ENCODE results near the gene NEK11.

The NEK11 gene

DNA sequence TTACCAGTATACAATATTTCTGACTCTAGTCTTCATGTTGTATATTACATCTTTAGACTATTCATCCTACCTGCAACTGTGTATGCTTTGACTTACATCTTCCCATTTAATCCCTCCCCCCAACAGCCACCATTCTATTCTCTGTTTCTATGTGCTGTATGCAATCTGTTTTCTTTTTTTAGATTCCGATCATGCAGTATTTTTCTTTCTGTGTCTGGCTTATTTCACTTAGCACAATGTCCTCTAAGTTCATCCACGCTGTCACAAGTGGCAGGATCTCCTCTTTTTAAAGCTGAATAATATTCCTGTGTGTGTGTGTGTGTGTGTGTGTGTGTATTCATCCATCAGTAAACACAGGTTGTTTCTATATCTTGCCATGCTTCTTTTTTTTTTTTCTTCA is 288.5 kb downstream of the NEK11 start:
- no peak for DNase-seq (ENCODE audit: extremely low spot score)
- POLR2A ChIA-PET, result no interaction called here
- CTCF ChIA-PET, result no interaction called here
- no peak for TF ChIP-seq HDGF (IDR thresholded peaks at IDR 0.05; ENCODE audit: borderline replicate concordance)
- no peak for TF ChIP-seq TARDBP (IDR thresholded peaks at IDR 0.05)
- TF ChIP-seq L3MBTL2 (conservative IDR thresholded peaks at IDR 0.05), result no peak
- no peak for TF ChIP-seq BHLHE40 (IDR thresholded peaks at IDR 0.05; ENCODE audit: borderline replicate concordance)
- no peak for TF ChIP-seq FOXM1 (IDR thresholded peaks at IDR 0.05; ENCODE audit: borderline replicate concordance)

GRCh38 chr3:131317667-131318066 is 291.0 kb downstream of the NEK11 start:
- ChIA-PET CTCF (no interaction called here), POLR2A (no interaction called here)
- TF ChIP-seq BHLHE40 (IDR thresholded peaks at IDR 0.05; ENCODE audit: borderline replicate concordance) (no peak), NFRKB (IDR thresholded peaks at IDR 0.05) (no peak), ELF4 (IDR thresholded peaks at IDR 0.05) (no peak), ZNF384 (IDR thresholded peaks at IDR 0.05) (no peak), HDGF (IDR thresholded peaks at IDR 0.05; ENCODE audit: borderline replicate concordance) (no peak), L3MBTL2 (conservative IDR thresholded peaks at IDR 0.05) (no peak), ARNT (IDR thresholded peaks at IDR 0.05) (no peak), FOXA1 (IDR thresholded peaks at IDR 0.05) (no peak), PKNOX1 (IDR thresholded peaks at IDR 0.05) (no peak)
- no peak for DNase-seq (ENCODE audit: extremely low spot score)

DNA sequence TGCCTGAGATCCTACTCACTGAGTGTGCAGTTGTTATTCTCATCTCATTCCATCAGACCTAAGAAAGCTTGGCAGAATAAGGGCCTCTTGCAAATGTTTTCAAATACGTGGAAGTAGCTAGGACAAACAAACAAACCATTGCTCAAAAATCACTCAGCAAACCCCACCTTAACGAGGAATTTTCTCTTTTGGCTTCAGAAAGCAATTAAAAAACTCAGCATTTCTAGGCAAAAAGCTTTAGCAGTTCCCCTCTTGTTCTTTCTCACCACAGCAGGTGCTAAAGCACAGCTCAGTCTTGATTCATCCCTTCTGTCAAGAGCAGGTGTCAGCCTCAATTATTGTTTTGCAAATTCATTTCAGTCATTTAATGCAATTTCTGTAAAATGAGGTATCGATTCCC is 296.3 kb downstream of the NEK11 start:
- POLR2A ChIA-PET, result interaction anchor here (0.8 to 1.2 kb wide), 2 partner anchors 9 to 296 kb away, joined by 3 read pairs; partner anchors contain the start of genes ASTE1 and NEK11
- no peak for TF ChIP-seq PKNOX1 (IDR thresholded peaks at IDR 0.05)
- TF ChIP-seq HDGF (IDR thresholded peaks at IDR 0.05; ENCODE audit: borderline replicate concordance), result no peak
- no peak for TF ChIP-seq FOXM1 (IDR thresholded peaks at IDR 0.05; ENCODE audit: borderline replicate concordance)
- TF ChIP-seq NFRKB (IDR thresholded peaks at IDR 0.05), result no peak
- no peak for TF ChIP-seq L3MBTL2 (conservative IDR thresholded peaks at IDR 0.05)
- no peak for TF ChIP-seq CTBP1 (IDR thresholded peaks at IDR 0.05; ENCODE audit: borderline replicate concordance)
- no peak for TF ChIP-seq ARNT (IDR thresholded peaks at IDR 0.05)
- TF ChIP-seq SUZ12 (IDR thresholded peaks at IDR 0.05), result no peak
- TF ChIP-seq ELF4 (IDR thresholded peaks at IDR 0.05), result no peak
- no peak for TF ChIP-seq FOXK2 (IDR thresholded peaks at IDR 0.05)
- TF ChIP-seq FOXA1 (IDR thresholded peaks at IDR 0.05), result no peak
- no peak for TF ChIP-seq ZNF384 (IDR thresholded peaks at IDR 0.05)
- TF ChIP-seq BHLHE40 (IDR thresholded peaks at IDR 0.05; ENCODE audit: borderline replicate concordance), result no peak
- no peak for TF ChIP-seq TARDBP (IDR thresholded peaks at IDR 0.05)
- CTCF ChIA-PET, result no interaction called here
- no peak for DNase-seq (ENCODE audit: extremely low spot score)

GRCh38 chr3:131323792-131324191 is 297.1 kb downstream of the NEK11 start:
- POLR2A ChIA-PET, result interaction anchor here (1.2 kb wide), 1 partner anchor 297 kb away, joined by 3 read pairs; the partner anchor contains the start of genes ASTE1 and NEK11
- TF ChIP-seq ZNF384 (IDR thresholded peaks at IDR 0.05) (no peak), CTBP1 (IDR thresholded peaks at IDR 0.05; ENCODE audit: borderline replicate concordance) (no peak), L3MBTL2 (conservative IDR thresholded peaks at IDR 0.05) (no peak), ARNT (IDR thresholded peaks at IDR 0.05) (no peak), PKNOX1 (IDR thresholded peaks at IDR 0.05) (no peak), FOXM1 (IDR thresholded peaks at IDR 0.05; ENCODE audit: borderline replicate concordance) (no peak), FOXK2 (IDR thresholded peaks at IDR 0.05) (no peak), FOXA1 (IDR thresholded peaks at IDR 0.05) (no peak), SP1 (IDR thresholded peaks at IDR 0.05) (no peak), HDGF (IDR thresholded peaks at IDR 0.05; ENCODE audit: borderline replicate concordance) (no peak), BHLHE40 (IDR thresholded peaks at IDR 0.05; ENCODE audit: borderline replicate concordance) (no peak), NFRKB (IDR thresholded peaks at IDR 0.05) (no peak), TARDBP (IDR thresholded peaks at IDR 0.05) (no peak)
- no peak for DNase-seq (ENCODE audit: extremely low spot score)
- CTCF ChIA-PET, result no interaction called here

DNA sequence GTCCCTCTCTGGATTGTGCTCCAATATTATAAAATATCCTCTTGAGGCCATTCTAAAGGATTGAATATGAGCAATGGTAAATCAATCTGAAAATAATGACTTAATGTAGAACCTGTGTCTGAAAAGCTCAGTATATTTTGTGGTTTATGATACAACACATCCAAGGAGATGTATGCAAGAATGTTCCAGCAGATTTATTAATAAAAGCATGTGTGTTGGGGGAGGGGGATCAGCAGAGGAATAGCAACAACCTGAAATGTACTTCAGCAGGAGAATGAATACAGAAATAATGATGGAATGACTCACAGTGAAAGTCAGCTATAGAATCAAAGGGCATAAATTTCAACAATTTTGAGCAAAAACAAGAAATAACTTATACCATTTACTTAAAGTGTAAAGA is 298.2 kb downstream of the NEK11 start:
- TF ChIP-seq SUZ12 (IDR thresholded peaks at IDR 0.05), result no peak
- no peak for TF ChIP-seq FOXM1 (IDR thresholded peaks at IDR 0.05; ENCODE audit: borderline replicate concordance)
- TF ChIP-seq ZNF384 (IDR thresholded peaks at IDR 0.05), result no peak
- no peak for TF ChIP-seq SP1 (IDR thresholded peaks at IDR 0.05)
- TF ChIP-seq NFRKB (IDR thresholded peaks at IDR 0.05), result no peak
- no peak for TF ChIP-seq L3MBTL2 (conservative IDR thresholded peaks at IDR 0.05)
- TF ChIP-seq TARDBP (IDR thresholded peaks at IDR 0.05), result no peak
- TF ChIP-seq PKNOX1 (IDR thresholded peaks at IDR 0.05), result no peak
- no peak for TF ChIP-seq BHLHE40 (IDR thresholded peaks at IDR 0.05; ENCODE audit: borderline replicate concordance)
- no peak for DNase-seq (ENCODE audit: extremely low spot score)
- POLR2A ChIA-PET, result interaction anchor here (1.3 kb wide), 1 partner anchor 57 kb away, joined by 3 read pairs; the partner anchor contains the start of gene NUDT16
- CTCF ChIA-PET, result no interaction called here

- no peak for TF ChIP-seq NFRKB (IDR thresholded peaks at IDR 0.05)
- no peak for TF ChIP-seq TARDBP (IDR thresholded peaks at IDR 0.05)
- TF ChIP-seq ARNT (IDR thresholded peaks at IDR 0.05), result no peak
- no peak for TF ChIP-seq SP1 (IDR thresholded peaks at IDR 0.05)
- no peak for TF ChIP-seq FOXM1 (IDR thresholded peaks at IDR 0.05; ENCODE audit: borderline replicate concordance)
- TF ChIP-seq ZNF384 (IDR thresholded peaks at IDR 0.05), result no peak
- TF ChIP-seq L3MBTL2 (conservative IDR thresholded peaks at IDR 0.05), result no peak
- ChIA-PET CTCF (interaction anchor here (0.6 kb wide), 1 partner anchor 1210 kb away, joined by 3 read pairs; no protein-coding TSS in a partner anchor), POLR2A (interaction anchor here (1.3 kb wide), 1 partner anchor 55 kb away, joined by 3 read pairs; the partner anchor contains the start of gene NUDT16)
- DNase-seq (ENCODE audit: extremely low spot score), result no peak
Measured at GRCh38 chr3:131326307-131326706, 299.6 kb downstream of the NEK11 start.

All from HEK293T (cell line).